Measurements from ENCODE around the gene RECQL5. TPM values are rescaled to one million over a fixed set of nuclear protein-coding genes. Genes with fewer than 3 reads are reported as not detected.

The RECQL5 gene
- total RNA-seq, 1 donor from 2014 or later, result 44.0 TPM

- H3K4me1 ChIP-seq, result peaks cover 29% of the 10 kb centered on the region
- H3K4me3 ChIP-seq, result no peak overlapping the region
- H3K9me3 ChIP-seq, result no peaks in the 10 kb centered on the region
- intact Hi-C loops (cut with DNase I), result no loop called here
- no peak overlapping the region for H3K27ac ChIP-seq
- no peaks in the 10 kb centered on the region for H3K27me3 ChIP-seq
- no peak for DNase-seq (ENCODE audit: extremely low spot score in 2 of 2)
- TF ChIP-seq POLR2A (IDR thresholded peaks at IDR 0.05) (no peak), CTCF (IDR thresholded peaks at IDR 0.05) (no peak), POLR2AphosphoS5 (IDR thresholded peaks at IDR 0.05; ENCODE audit: insufficient read depth in 1 of 2, low read depth in 1 of 2) (no peak)
- H3K36me3 ChIP-seq, result peaks cover 0 to 30% of the 10 kb centered on the region in 2 donors
Measured at GRCh38 chr17:75647921-75648320, 19.0 kb downstream of the RECQL5 start.

- intact Hi-C loops (cut with DNase I), result no loop called here
Measured at GRCh38 chr17:75647061-75647460, 19.9 kb downstream of the RECQL5 start.

GRCh38 chr17:75646638-75646992, 20.3 kb downstream of the RECQL5 start:
- intact Hi-C loops (cut with DNase I), result no loop called here
- Histone ChIP-seq H3K27me3 (no peaks in the 10 kb centered on the region), H3K36me3 (peaks cover 0 to 29% of the 10 kb centered on the region in 2 donors), H3K27ac (peak overlapping the region; percentile 54), H3K9me3 (no peaks in the 10 kb centered on the region), H3K4me3 (no peak overlapping the region), H3K4me1 (peaks cover 35% of the 10 kb centered on the region)
- TF ChIP-seq CTCF (IDR thresholded peaks at IDR 0.05) (no peak), POLR2A (IDR thresholded peaks at IDR 0.05) (no peak), POLR2AphosphoS5 (IDR thresholded peaks at IDR 0.05; ENCODE audit: insufficient read depth in 1 of 2, low read depth in 1 of 2) (no peak)
- peak in 1 of 2 donors; percentile 65 for DNase-seq (ENCODE audit: extremely low spot score in 2 of 2)

More at GRCh38 chr17:75647061-75647460, 19.9 kb downstream of the RECQL5 start:
- Histone ChIP-seq H3K27me3 (no peaks in the 10 kb centered on the region), H3K4me1 (peaks cover 35% of the 10 kb centered on the region), H3K36me3 (peaks cover 0 to 30% of the 10 kb centered on the region in 2 donors), H3K9me3 (no peaks in the 10 kb centered on the region), H3K4me3 (no peak overlapping the region), H3K27ac (no peak overlapping the region)
- no peak for TF ChIP-seq CTCF (IDR thresholded peaks at IDR 0.05)
- no peak for TF ChIP-seq POLR2AphosphoS5 (IDR thresholded peaks at IDR 0.05; ENCODE audit: insufficient read depth in 1 of 2, low read depth in 1 of 2)
- no peak for TF ChIP-seq POLR2A (IDR thresholded peaks at IDR 0.05)
- peak in 1 of 2 donors; percentile 49 for DNase-seq (ENCODE audit: extremely low spot score in 2 of 2)

- Histone ChIP-seq H3K36me3 (peaks cover 0 to 23% of the 10 kb centered on the region in 2 donors), H3K27ac (peak overlapping the region; percentile 54), H3K4me3 (no peak overlapping the region), H3K9me3 (no peaks in the 10 kb centered on the region), H3K27me3 (no peaks in the 10 kb centered on the region), H3K4me1 (peaks cover 35% of the 10 kb centered on the region)
- intact Hi-C loops (cut with DNase I), result no loop called here
- DNase-seq (ENCODE audit: extremely low spot score in 2 of 2), result peak in 1 of 2 donors; percentile 77
- TF ChIP-seq POLR2AphosphoS5 (IDR thresholded peaks at IDR 0.05; ENCODE audit: insufficient read depth in 1 of 2, low read depth in 1 of 2) (no peak), CTCF (IDR thresholded peaks at IDR 0.05) (no peak), POLR2A (IDR thresholded peaks at IDR 0.05) (no peak)
Measured at GRCh38 chr17:75645889-75646637, 20.9 kb downstream of the RECQL5 start.

GRCh38 chr17:75645501-75645888, 21.5 kb downstream of the RECQL5 start:
- H3K36me3 ChIP-seq, result peaks cover 0 to 18% of the 10 kb centered on the region in 2 donors
- H3K27ac ChIP-seq, result peak overlapping the region; percentile 54
- intact Hi-C loops (cut with DNase I), result no loop called here

More at GRCh38 chr17:75645501-75645888, 21.5 kb downstream of the RECQL5 start:
- H3K4me1 ChIP-seq, result peaks cover 35% of the 10 kb centered on the region
- H3K27me3 ChIP-seq, result no peaks in the 10 kb centered on the region
- no peak for DNase-seq (ENCODE audit: extremely low spot score in 2 of 2)
- no peak overlapping the region for H3K4me3 ChIP-seq
- H3K9me3 ChIP-seq, result no peaks in the 10 kb centered on the region
- TF ChIP-seq POLR2AphosphoS5 (IDR thresholded peaks at IDR 0.05; ENCODE audit: insufficient read depth in 1 of 2, low read depth in 1 of 2), result no peak
- no peak for TF ChIP-seq CTCF (IDR thresholded peaks at IDR 0.05)
- TF ChIP-seq POLR2A (IDR thresholded peaks at IDR 0.05), result no peak

Measured in vagina (tissue), 2 donors.